Kidney glomerular epithelial cell (primary cell): Measurements from ENCODE around the gene NAV1.

Experiments
- DNase-seq: peaks from one replicate; lab custom pipeline; 2025; lab: John Stamatoyannopoulos, UW

The NAV1 gene

GRCh38 chr1:201551096-201551495 lies 12.2 kb downstream of the NAV1 start:
- DNase-seq = no peak

- peak; percentile 69 for DNase-seq
Measured at GRCh38 chr1:201551877-201552731, 13.2 kb downstream of the NAV1 start.

GRCh38 chr1:201552941-201553351 lies 14.0 kb downstream of the NAV1 start:
- peak; percentile 56 for DNase-seq

GRCh38 chr1:201553496-201554189 lies 14.7 kb downstream of the NAV1 start:
- no peak for DNase-seq

- no peak for DNase-seq
Measured at GRCh38 chr1:201554190-201554600, 15.3 kb downstream of the NAV1 start.

- no peak for DNase-seq
Measured at GRCh38 chr1:201554789-201555592, 16.1 kb downstream of the NAV1 start.

- DNase-seq = no peak
Measured at GRCh38 chr1:201555593-201555945, 16.6 kb downstream of the NAV1 start.

- DNase-seq = no peak
Measured at GRCh38 chr1:201556841-201557571, 18.1 kb downstream of the NAV1 start.

- DNase-seq = no peak
Measured at GRCh38 chr1:201557572-201557958, 18.6 kb downstream of the NAV1 start.

- DNase-seq = peak; percentile 77
Measured at GRCh38 chr1:201559679-201560162, 20.8 kb downstream of the NAV1 start.

GRCh38 chr1:201560328-201561194 lies 21.6 kb downstream of the NAV1 start:
- no peak for DNase-seq

- no peak for DNase-seq
Measured at GRCh38 chr1:201561195-201561564, 22.3 kb downstream of the NAV1 start.

- DNase-seq = no peak
Measured at GRCh38 chr1:201561601-201562000, 22.7 kb downstream of the NAV1 start.

GRCh38 chr1:201562257-201562656 lies 23.3 kb downstream of the NAV1 start:
- DNase-seq = no peak

GRCh38 chr1:201562659-201563405 lies 23.9 kb downstream of the NAV1 start:
- DNase-seq = no peak

- DNase-seq = no peak
Measured at GRCh38 chr1:201563406-201563780, 24.5 kb downstream of the NAV1 start.

- DNase-seq = no peak
Measured at GRCh38 chr1:201563941-201564340, 25.0 kb downstream of the NAV1 start.

GRCh38 chr1:201565024-201565730 lies 26.2 kb downstream of the NAV1 start:
- no peak for DNase-seq

- no peak for DNase-seq
Measured at GRCh38 chr1:201565771-201566528, 27.0 kb downstream of the NAV1 start.
